Ovary (tissue), 9 donors: Measurements from ENCODE around the gene CTBP2. TPM values are rescaled to one million over a fixed set of nuclear protein-coding genes. Genes with fewer than 3 reads are reported as not detected.

Experiments
- DNase-seq, 5 donors: peaks; one replicate each; pipeline ENCODE4 v3.0.0-alpha.2; 2019 to 2020
- H3K27ac ChIP-seq, 2 donors: fragments of 200-600 bp; one replicate each; pipeline versions ENCODE4 v1.5.1 to v1.8.0; 2019 to 2022
- H3K27me3 ChIP-seq: fragments of 200-600 bp; one replicate; pipeline ENCODE4 v1.8.0; 2022
- H3K36me3 ChIP-seq: fragments of 200-600 bp; sonication (generic); one replicate; pipeline ENCODE4 v1.5.1; 2019
- H3K4me1 ChIP-seq: one replicate; pipeline ENCODE4 v1.8.1; 2013; ENCODE audit warnings: mild to moderate bottlenecking, moderate library complexity; ENCODE audit not compliant: insufficient read depth
- H3K4me3 ChIP-seq: fragments of 200-600 bp; sonication (generic); one replicate; pipeline ENCODE4 v1.5.1; 2017
- H3K9me3 ChIP-seq, 2 donors: fragments of 200-600 bp in 1 of 2; sonication (generic) in 1 of 2; one replicate each; pipeline versions ENCODE4 v1.5.1 to v1.8.1; 2013 to 2019; ENCODE audit warnings: mild to moderate bottlenecking in 1 of 2, moderate library complexity in 1 of 2
- CTCF ChIP-seq, 3 donors: fragments of 450-650 bp in 2 of 3; fragments of 200-600 bp in 1 of 3; IDR thresholded peaks; one replicate each; pipeline versions ENCODE4 v1.5.1 to v1.8.0; 2016 to 2022; ENCODE audit warnings: antibody characterized with exemption in 3 of 3, mild to moderate bottlenecking in 1 of 3
- EP300 ChIP-seq: sonication (generic); formaldehyde crosslinking; IDR thresholded peaks from one replicate; pipeline ENCODE4 v1.6.1; 2017; ENCODE audit warnings: antibody characterized with exemption
- POLR2A ChIP-seq: fragments of 450-650 bp; IDR thresholded peaks from one replicate; pipeline ENCODE4 v1.6.1; 2017; ENCODE audit warnings: antibody characterized with exemption, mild to moderate bottlenecking, moderate library complexity
- WGBS, 3 donors: extraction: QIAGEN DNeasy Blood & Tissue Kit in 1 of 3; methylation state at CpG; one replicate each; pipeline versions ENCODE4 v1.1.5 to v1.1.7; 2013 to 2017; 5-methylcytosine and 5-hydroxymethylcytosine counted together
- intact Hi-C, 4 donors: fragments of 100-400 bp; cut with DNase I; formaldehyde crosslinking; loops; one replicate each; pipeline versions ENCODE4 v1.11.0 to v1.15.1; 2022 to 2023
- polyA plus RNA-seq, 2 donors: library from polyadenylated mRNA; stranded (reverse); fragments of 200-250 nt in 1 of 2; fragments of 350-450 nt in 1 of 2; fragmentation: Illumina TruSeq in 1 of 2; extraction: RNeasy Lipid Tissue Mini Kit (QIAGEN cat#74804) in 1 of 2; gene quantifications; one replicate each; pipeline ENCODE4 v1.2.3, GENCODE V29; 2013 to 2014
- total RNA-seq, 7 donors: library from RNA; depleted of rRNA in 2 of 7; stranded (reverse); fragments of >200 nt in 2 of 7; fragmentation: NEBNext Ultra II Directional in 3 of 7; extraction: Animal tissue kit (Norgen Biotek cat#: 25700) in 3 of 7; gene quantifications; one replicate each; pipeline versions ENCODE4 v1.1.0 to v1.2.4, GENCODE V29; 2016 to 2023
- donor health status: DM: no; HTN: no; CAD: no; lungs with moderate emphysema.
- donor health status: DM: no; HTN: no; CAD: no.
- donor health status: Bipolar disorder and iron deficiency.
- donor health status: DM: yes; HTN: yes; CAD: no.
- donor health status: DM: no; HTN: no; CAD: no.
- donor health status: DM: yes; HTN: yes; CAD: no.

Gene CTBP2
- total and polyA plus RNA-seq, 9 donors, result 25.3 to 107 (median 69.5) TPM

DNA sequence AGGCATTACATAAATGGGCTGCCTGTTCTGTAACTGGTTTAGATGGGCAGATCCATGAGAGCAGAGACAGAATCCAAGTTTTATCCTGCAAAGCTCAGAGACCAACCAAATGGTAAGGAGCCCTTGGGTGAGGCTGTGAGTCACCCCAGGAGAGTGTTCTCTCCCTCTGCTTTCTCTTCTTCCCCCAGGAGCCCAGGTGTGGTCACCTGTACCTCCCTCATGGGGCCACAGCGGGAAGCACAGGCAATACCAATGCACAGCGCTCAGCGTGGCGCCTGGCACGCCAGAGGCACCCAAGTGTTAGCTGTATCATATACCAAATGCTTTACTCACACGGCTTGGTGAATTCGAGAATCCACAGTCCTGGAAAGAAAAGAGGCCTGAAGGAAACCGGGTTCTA, 39.4 kb downstream of the CTBP2 start:
- Histone ChIP-seq H3K4me3 (no peak overlapping the region), H3K36me3 (no peaks in the 10 kb centered on the region), H3K9me3 (no peaks in the 10 kb centered on the region), H3K27me3 (no peaks in the 10 kb centered on the region), H3K4me1 (peaks cover 61% of the 10 kb centered on the region), H3K27ac (peak overlapping the region in 1 of 2 donors; percentile 71)
- WGBS, 3 donors, result 96 to 97% (median 96%) methylated on average over 8 of the region's 8 CpGs
- DNase-seq, result peak in 1 of 5 donors; percentile 26
- intact Hi-C loops, result no loop called here
- TF ChIP-seq POLR2A (no peak), EP300 (no peak), CTCF (IDR thresholded peaks at IDR 0.05) (no peak)

DNA sequence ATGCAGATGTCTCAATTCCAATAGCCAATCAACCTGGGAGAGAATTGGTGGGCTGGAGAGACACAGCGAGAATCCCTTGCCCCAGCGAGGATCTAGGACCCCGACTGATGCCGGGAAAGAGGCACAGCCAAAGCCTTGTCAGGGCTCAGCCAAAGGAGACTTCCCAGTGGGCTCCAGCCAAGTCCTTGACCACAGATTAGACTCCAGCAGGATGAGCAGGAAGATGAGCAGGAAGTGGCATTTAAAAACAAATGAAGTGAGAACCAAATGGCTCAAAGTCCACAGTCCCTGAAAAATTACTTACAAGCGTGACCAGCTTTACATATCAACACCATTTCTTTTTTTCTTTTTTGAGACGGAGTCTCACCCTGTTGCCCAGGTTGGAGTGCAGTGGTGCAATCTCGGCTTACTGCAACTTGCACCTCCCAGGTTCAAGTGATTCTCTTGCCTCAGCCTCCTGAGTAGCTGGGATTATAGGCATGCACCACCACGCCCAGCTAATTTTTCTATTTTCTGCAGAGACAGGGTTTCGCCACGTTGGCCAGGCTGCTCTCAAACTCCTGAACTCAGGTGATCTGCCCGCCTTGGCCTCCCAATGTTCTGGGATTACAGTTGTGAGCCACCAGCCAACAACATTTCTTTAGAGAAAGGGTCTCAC, 40.2 kb downstream of the CTBP2 start:
- TF ChIP-seq EP300 (no peak), CTCF (IDR thresholded peaks at IDR 0.05) (no peak)
- peak overlapping the region in 1 of 2 donors; percentile 71 for H3K27ac ChIP-seq
- no peak overlapping the region for H3K4me3 ChIP-seq
- WGBS, 3 donors, result 49 to 62% (median 52%) methylated on average over 11 of the region's 11 CpGs
- intact Hi-C loops, result no loop called here
- H3K27me3 ChIP-seq, result no peaks in the 10 kb centered on the region
- no peaks in the 10 kb centered on the region for H3K9me3 ChIP-seq
- no peaks in the 10 kb centered on the region for H3K36me3 ChIP-seq
- DNase-seq, result peak in 4 of 5 donors; percentile 50 to 71 (median 62)
- H3K4me1 ChIP-seq, result peaks cover 59% of the 10 kb centered on the region

GRCh38 chr10:125118701-125119100, 41.7 kb downstream of the CTBP2 start:
- H3K4me3 ChIP-seq, result no peak overlapping the region
- peak overlapping the region; percentile 39 to 71 for H3K27ac ChIP-seq
- 61 to 66% (median 65%) methylated on average over 9 to 10 of the region's 10 CpGs for WGBS, 3 donors
- intact Hi-C loops, result no loop called here
- H3K9me3 ChIP-seq, result no peaks in the 10 kb centered on the region
- no peaks in the 10 kb centered on the region for H3K36me3 ChIP-seq
- no peaks in the 10 kb centered on the region for H3K27me3 ChIP-seq
- no peak for DNase-seq
- TF ChIP-seq EP300 (no peak), CTCF (IDR thresholded peaks at IDR 0.05) (no peak), POLR2A (no peak)
- H3K4me1 ChIP-seq, result peaks cover 56% of the 10 kb centered on the region

DNA sequence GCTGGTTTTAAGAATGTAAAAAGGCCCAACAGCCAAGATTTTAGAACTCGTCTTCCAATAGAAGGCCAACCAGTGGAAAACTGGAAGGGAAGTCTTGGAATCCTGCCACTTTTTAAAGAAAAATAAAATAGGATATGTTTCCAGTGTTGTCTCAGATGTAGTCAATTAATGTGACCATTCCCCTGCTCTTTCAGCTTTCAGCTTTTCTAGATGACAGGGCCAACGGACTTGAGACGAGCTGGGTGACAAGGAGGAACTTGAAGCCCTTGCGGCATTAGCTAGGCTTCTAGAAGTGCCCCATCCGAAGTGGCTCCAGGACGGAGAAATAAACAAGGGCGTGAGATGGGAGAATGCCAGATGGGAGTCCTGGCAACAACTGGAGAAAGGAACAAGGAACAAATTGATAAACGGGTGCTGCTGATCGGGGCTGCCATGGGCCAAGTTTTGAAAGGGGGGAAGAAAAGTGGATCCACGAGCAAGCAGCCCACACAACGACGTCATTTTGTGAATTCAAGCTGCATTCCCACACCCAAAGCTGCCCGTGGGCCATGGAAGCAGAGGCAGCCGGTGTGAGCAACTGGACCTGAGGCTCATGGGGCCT, 42.3 kb downstream of the CTBP2 start:
- peak; percentile 69 to 78 (median 71) for DNase-seq
- WGBS, 3 donors, result 3 to 7% (median 3%) methylated on average over 14 of the region's 14 CpGs
- peaks cover 52% of the 10 kb centered on the region for H3K4me1 ChIP-seq
- TF ChIP-seq EP300, result no peak
- TF ChIP-seq POLR2A, result no peak
- no peak for TF ChIP-seq CTCF (IDR thresholded peaks at IDR 0.05)
- H3K27ac ChIP-seq, result peak overlapping the region; percentile 39 to 71
- H3K27me3 ChIP-seq, result no peaks in the 10 kb centered on the region
- H3K4me3 ChIP-seq, result no peak overlapping the region
- intact Hi-C loops, result no loop called here
- no peaks in the 10 kb centered on the region for H3K36me3 ChIP-seq
- no peaks in the 10 kb centered on the region for H3K9me3 ChIP-seq
